Measurements from ENCODE around the gene HADHB.
"Not testable (repeated sequence)": the region's sequence is repeated elsewhere in the genome, so short reads cannot be mapped to it uniquely, and the experiment has no call there.

HADHB gene

GRCh38 chr2:26246818-26247217 lies 2.1 kb downstream of the HADHB start:
- no peak overlapping the region for H3K27ac ChIP-seq
- no peak overlapping the region for H3K4me3 ChIP-seq (ENCODE audit: low read depth, low read length)

GRCh38 chr2:26249625-26250024 lies 4.9 kb downstream of the HADHB start:
- Histone ChIP-seq H3K9me3 (ENCODE audit: severe bottlenecking) (no peaks in the 10 kb centered on the region), H3K27ac (no peak overlapping the region), H3K36me3 (peaks cover 2% of the 10 kb centered on the region), H3K27me3 (ENCODE audit: insufficient read depth, low read depth, severe bottlenecking) (no peaks in the 10 kb centered on the region), H3K4me3 (ENCODE audit: low read depth, low read length) (no peak overlapping the region)
- no peak for TF ChIP-seq CTCF (IDR thresholded peaks at IDR 0.05; ENCODE audit: low read depth, low read length)
- no peak for DNase-seq

More at GRCh38 chr2:26246818-26247217, 2.1 kb downstream of the HADHB start:
- TF ChIP-seq CTCF (IDR thresholded peaks at IDR 0.05; ENCODE audit: low read depth, low read length): no peak
- no peak for DNase-seq
- Histone ChIP-seq H3K27me3 (ENCODE audit: insufficient read depth, low read depth, severe bottlenecking) (no peaks in the 10 kb centered on the region), H3K36me3 (peaks cover 2% of the 10 kb centered on the region), H3K9me3 (ENCODE audit: severe bottlenecking) (no peaks in the 10 kb centered on the region)

GRCh38 chr2:26251893-26252292 lies 7.2 kb downstream of the HADHB start:
- no peaks in the 10 kb centered on the region for H3K27me3 ChIP-seq (ENCODE audit: insufficient read depth, low read depth, severe bottlenecking)
- H3K9me3 ChIP-seq (ENCODE audit: severe bottlenecking): no peaks in the 10 kb centered on the region
- H3K36me3 ChIP-seq: no peaks in the 10 kb centered on the region; the same call in none of the 2 replicates
- no peak overlapping the region for H3K27ac ChIP-seq
- no peak for DNase-seq
- H3K4me3 ChIP-seq (ENCODE audit: low read depth, low read length): no peak overlapping the region
- no peak for TF ChIP-seq CTCF (IDR thresholded peaks at IDR 0.05; ENCODE audit: low read depth, low read length)

GRCh38 chr2:26255759-26256384 lies 11.1 kb downstream of the HADHB start:
- Histone ChIP-seq H3K36me3 (peaks cover 12% of the 10 kb centered on the region), H3K9me3 (ENCODE audit: severe bottlenecking) (no peaks in the 10 kb centered on the region), H3K27ac (no peak overlapping the region), H3K27me3 (ENCODE audit: insufficient read depth, low read depth, severe bottlenecking) (no peaks in the 10 kb centered on the region), H3K4me3 (ENCODE audit: low read depth, low read length) (no peak overlapping the region)
- no peak for DNase-seq
- no peak for TF ChIP-seq CTCF (IDR thresholded peaks at IDR 0.05; ENCODE audit: low read depth, low read length)

GRCh38 chr2:26258836-26259235 lies 14.1 kb downstream of the HADHB start:
- not testable (repeated sequence) for H3K27me3 ChIP-seq (ENCODE audit: insufficient read depth, low read depth, severe bottlenecking); H3K27ac ChIP-seq; DNase-seq; H3K4me3 ChIP-seq (ENCODE audit: low read depth, low read length); H3K9me3 ChIP-seq (ENCODE audit: severe bottlenecking)
- peaks cover 12% of the 10 kb centered on the region for H3K36me3 ChIP-seq

- H3K9me3 ChIP-seq (ENCODE audit: severe bottlenecking): no peaks in the 10 kb centered on the region
- H3K4me3 ChIP-seq (ENCODE audit: low read depth, low read length): no peak overlapping the region
- TF ChIP-seq CTCF (IDR thresholded peaks at IDR 0.05; ENCODE audit: low read depth, low read length): no peak
- no peak for DNase-seq
- no peaks in the 10 kb centered on the region; the same call in 1 of the 2 replicates for H3K36me3 ChIP-seq
- H3K27me3 ChIP-seq (ENCODE audit: insufficient read depth, low read depth, severe bottlenecking): no peaks in the 10 kb centered on the region
- H3K27ac ChIP-seq: no peak overlapping the region
Observed at GRCh38 chr2:26268213-26268612, 23.5 kb downstream of the HADHB start.

- DNase-seq; H3K4me3 ChIP-seq (ENCODE audit: low read depth, low read length); H3K36me3 ChIP-seq; H3K27me3 ChIP-seq (ENCODE audit: insufficient read depth, low read depth, severe bottlenecking); H3K9me3 ChIP-seq (ENCODE audit: severe bottlenecking); H3K27ac ChIP-seq: not testable (repeated sequence)
Observed at GRCh38 chr2:26268670-26269385, 24.1 kb downstream of the HADHB start.

Data from WERI-Rb-1 (cell line).